HL-60/S4 treated with retinoic acid at 250 ng/mL for 4 days and 3 days (cell line): ENCODE measurements around the gene THOC3.
"Not testable (repeated sequence)": the region's sequence is repeated elsewhere in the genome, so short reads cannot be mapped to it uniquely, and the experiment has no call there.

Source experiments
- in situ Hi-C: fragments of 300-500 bp; cut with MboI; formaldehyde crosslinking; loops from 2 replicates; pipeline ENCODE4 v1.7.0; 2022; ENCODE audit warnings: low sequenced_read_pairs

The THOC3 gene

DNA sequence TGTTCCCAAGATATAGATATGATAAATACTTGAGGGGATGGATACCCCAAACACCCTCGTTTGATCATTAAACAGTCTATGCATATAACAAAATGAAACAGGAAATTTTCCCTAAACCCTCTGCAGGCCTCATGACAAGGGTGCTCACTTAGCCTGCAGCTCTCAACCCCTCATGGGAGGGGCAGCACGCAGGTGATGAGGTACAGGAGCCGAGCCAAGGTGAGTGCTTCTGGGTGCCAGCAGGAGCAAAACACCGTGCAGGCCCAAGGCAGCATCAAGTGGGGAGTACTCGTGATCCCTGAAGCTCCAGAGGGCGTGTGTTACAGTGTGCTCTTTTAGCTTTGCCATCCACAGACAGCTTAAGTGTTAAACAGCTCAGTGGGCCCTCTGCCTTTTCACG, 24.9 kb downstream of the THOC3 start:
- in situ Hi-C loops = not testable (repeated sequence)

- in situ Hi-C loops = not testable (repeated sequence)
Measured at GRCh38 chr5:175940632-175941031, 27.5 kb downstream of the THOC3 start.

GRCh38 chr5:175938489-175938888, 29.6 kb downstream of the THOC3 start:
- in situ Hi-C loops = not testable (repeated sequence)

DNA sequence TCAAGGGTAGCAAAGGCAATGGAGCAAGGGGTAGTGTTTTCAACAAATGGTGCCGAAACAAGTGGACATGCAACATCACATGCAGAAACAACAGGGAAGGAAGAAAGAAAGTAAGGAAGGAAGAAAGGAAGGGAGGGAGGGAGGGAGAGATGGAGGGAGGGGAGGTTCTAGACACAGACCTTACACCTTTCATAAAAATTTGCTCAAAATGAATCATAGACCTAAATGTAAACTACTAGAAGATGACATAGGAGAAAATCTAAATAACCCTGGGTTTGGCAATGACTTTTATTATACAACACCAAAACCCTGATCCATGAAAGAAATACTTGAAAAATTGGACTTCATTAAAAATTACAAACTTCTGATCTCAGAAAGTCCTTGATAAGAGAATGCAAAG, 39.4 kb downstream of the THOC3 start:
- in situ Hi-C loops = not testable (repeated sequence)

DNA sequence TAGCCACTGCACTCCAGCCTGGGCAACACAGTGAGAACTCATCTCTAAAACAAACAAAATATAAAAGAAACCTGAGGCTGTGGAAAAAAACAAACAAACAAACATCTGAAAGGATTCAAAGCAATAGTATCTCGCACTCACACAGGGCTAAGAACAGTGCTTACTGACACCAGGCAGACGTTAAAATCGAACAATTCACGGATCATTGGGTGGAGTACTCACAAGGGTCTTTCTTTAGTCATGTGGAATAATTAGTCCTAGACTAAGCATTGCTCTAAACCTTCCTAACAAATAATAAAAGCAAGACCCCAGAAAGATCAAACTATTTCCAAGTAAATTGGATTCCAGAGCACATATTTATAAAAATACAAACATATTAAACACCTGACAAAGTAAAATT, 43.0 kb downstream of the THOC3 start:
- in situ Hi-C loops = not testable (repeated sequence)

DNA sequence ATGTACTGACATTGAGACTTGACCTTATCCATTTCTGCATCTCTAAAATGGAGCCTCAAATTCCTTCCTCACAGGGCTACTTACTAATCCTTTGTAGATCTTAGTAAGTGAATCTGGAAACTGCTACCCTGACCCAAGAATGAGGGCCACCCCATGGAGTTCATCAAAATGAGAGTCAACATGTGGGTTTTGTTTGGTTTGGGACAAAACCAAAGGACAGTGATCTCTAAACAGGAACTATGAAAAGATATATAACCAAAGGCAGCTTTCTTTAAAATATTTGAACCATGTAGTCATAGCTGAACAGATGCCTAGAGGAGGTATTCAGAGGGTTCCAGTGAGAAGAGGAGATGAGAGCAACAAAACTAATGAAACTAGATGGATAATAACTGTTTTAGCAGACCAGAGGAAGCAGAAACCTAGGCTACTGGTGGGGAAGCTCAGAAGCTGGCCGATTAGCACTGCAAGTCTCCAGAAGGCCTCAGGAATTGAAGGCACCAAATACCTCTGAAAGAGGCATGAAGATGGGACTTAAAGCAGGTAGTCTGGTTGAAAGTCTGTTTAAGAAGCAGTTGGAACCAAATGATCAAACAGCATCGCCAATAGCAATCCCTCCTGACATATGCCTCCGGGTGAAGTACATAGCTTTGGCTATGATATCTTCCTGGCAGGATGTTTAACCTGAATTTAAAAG, 45.8 kb downstream of the THOC3 start:
- in situ Hi-C loops = no loop called here

- in situ Hi-C loops = no loop called here
Measured at GRCh38 chr5:175921061-175921730, 46.9 kb downstream of the THOC3 start.

GRCh38 chr5:175920231-175920811, 47.8 kb downstream of the THOC3 start:
- in situ Hi-C loops = no loop called here

- in situ Hi-C loops = not testable (repeated sequence)
Measured at GRCh38 chr5:175915066-175916037, 52.8 kb downstream of the THOC3 start.

DNA sequence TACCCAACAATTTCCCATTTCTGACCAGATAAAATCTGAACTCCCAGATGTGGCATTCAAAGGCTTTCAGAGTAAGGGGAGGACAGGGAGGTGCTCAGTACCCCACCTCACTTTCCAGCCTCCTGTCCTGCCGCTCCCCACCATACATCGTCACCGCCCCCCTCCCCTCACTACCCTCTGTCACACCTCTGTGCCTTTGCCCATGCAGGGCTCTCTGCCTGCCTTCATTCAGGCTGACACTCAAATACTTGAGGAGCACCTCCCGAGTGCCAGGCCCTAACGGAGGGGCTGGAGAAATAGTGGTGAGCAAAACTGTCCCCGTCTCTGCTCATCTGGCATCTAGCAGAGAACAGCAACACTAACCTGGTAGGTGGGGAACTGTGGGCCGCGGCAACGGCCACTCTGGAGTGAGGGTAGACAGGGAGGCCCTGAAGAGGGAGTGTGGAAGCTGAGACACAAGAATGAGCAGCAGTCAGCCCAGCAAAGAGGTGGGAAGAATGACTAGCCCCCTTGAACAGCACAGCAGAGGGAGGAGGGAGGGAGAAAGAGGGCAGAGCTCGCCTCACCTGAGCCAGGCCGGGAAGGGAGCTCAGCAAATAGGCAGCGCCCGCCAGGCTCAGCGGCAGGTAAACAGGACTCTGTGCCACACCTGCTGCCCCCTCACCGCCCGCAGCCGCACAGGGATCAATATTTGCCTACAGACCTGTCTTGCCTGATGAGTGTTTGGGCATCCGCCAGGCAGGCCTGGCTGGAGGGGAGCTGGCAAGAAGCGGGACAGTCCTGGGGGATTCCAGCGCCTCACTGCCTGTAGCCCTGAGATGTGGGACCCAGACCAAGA, 54.1 kb downstream of the THOC3 start:
- in situ Hi-C loops = not testable (repeated sequence)

- in situ Hi-C loops = not testable (repeated sequence)
Measured at GRCh38 chr5:175910072-175910471, 58.0 kb downstream of the THOC3 start.
